CD4-positive, alpha-beta T cell (primary cell): ENCODE results near the gene PTPN9. TPM values are rescaled to one million over a fixed set of nuclear protein-coding genes. Genes with fewer than 3 reads are reported as not detected.

Source experiments
- ATAC-seq: fragments of 200-7000 bp; cut with Tn5 transposase; one replicate; pipeline ENCODE4 v1.10.0; 2022; ENCODE audit warnings: mild to moderate bottlenecking; ENCODE audit not compliant: poor library complexity
- CTCF ChIA-PET: fragments of 350-600 bp; sonication (Branson Sonifier 250); formaldehyde crosslinking; loops from one replicate; lab custom pipeline; 2021; ENCODE audit warnings: antibody characterized with exemption, inconsistent platforms; lab: Charles Lee
- POLR2A ChIA-PET: fragments of 350-600 bp; sonication (Branson Sonifier 250); formaldehyde crosslinking; loops from one replicate; lab custom pipeline; 2021; ENCODE audit warnings: antibody characterized with exemption, inconsistent platforms; lab: Charles Lee
- DNase-seq, 14 experiments: peaks; one replicate each; pipeline ENCODE4 v3.0.0-alpha.2; 2013 to 2020; ENCODE audit warnings: mixed read lengths in 2 of 14
- H3K27ac ChIP-seq, 2 donors: one replicate each; pipeline versions ENCODE4 v1.5.1 to v1.7.0; 2013; ENCODE audit warnings: low read length in 2 of 2, low read depth in 1 of 2, mild to moderate bottlenecking in 1 of 2
- H3K27me3 ChIP-seq, 2 experiments: 1 replicate in 1 of 2; 2 replicates in 1 of 2; pipeline versions ENCODE4 v1.6.1 to v1.7.0; 2013; ENCODE audit warnings: low read length in 2 of 2, control low read depth in 1 of 2, mild to moderate bottlenecking in 1 of 2, moderate library complexity in 1 of 2; ENCODE audit not compliant: insufficient read depth in 2 of 2, control insufficient read depth in 1 of 2
- H3K36me3 ChIP-seq: one replicate; pipeline ENCODE4 v1.6.1; 2013; ENCODE audit warnings: low read length, control low read depth; ENCODE audit not compliant: insufficient read depth
- H3K4me1 ChIP-seq: one replicate; pipeline ENCODE4 v1.6.1; 2013; ENCODE audit warnings: low read length, control low read depth; ENCODE audit not compliant: insufficient read depth
- H3K4me3 ChIP-seq: one replicate; pipeline ENCODE4 v1.5.1; 2013; ENCODE audit warnings: mild to moderate bottlenecking, low read length, moderate library complexity
- H3K9me3 ChIP-seq, 2 experiments: 1 replicate in 1 of 2; 2 replicates in 1 of 2; pipeline versions ENCODE4 v1.6.1 to v1.7.0; 2013; ENCODE audit warnings: low read length in 2 of 2, mild to moderate bottlenecking in 2 of 2, control low read depth in 1 of 2, moderate library complexity in 1 of 2; ENCODE audit not compliant: control insufficient read depth in 1 of 2, insufficient read depth in 1 of 2
- H3K27ac Mint-ChIP-seq: one replicate; pipeline ENCODE4 v1.8.0; 2020; ENCODE audit warnings: mixed read lengths
- H3K27me3 Mint-ChIP-seq: one replicate; pipeline ENCODE4 v1.8.0; 2021; ENCODE audit warnings: mixed read lengths
- H3K36me3 Mint-ChIP-seq: one replicate; pipeline ENCODE4 v1.8.0; 2021; ENCODE audit warnings: low read depth, mixed read lengths
- H3K4me1 Mint-ChIP-seq: one replicate; pipeline ENCODE4 v1.8.0; 2021; ENCODE audit warnings: low read depth, mixed read lengths
- H3K4me3 Mint-ChIP-seq: one replicate; pipeline ENCODE4 v1.8.0; 2020; ENCODE audit warnings: mild to moderate bottlenecking, mixed read lengths
- H3K9me3 Mint-ChIP-seq: one replicate; pipeline ENCODE4 v1.8.0; 2020; ENCODE audit warnings: mixed read lengths
- CTCF ChIP-seq: fragments of 200-600 bp; IDR thresholded peaks from one replicate; pipeline ENCODE4 v1.8.0; 2022; ENCODE audit warnings: antibody characterized with exemption, mild to moderate bottlenecking
- intact Hi-C, 2 experiments: fragments of 100-400 bp; cut with DNase I in 1 of 2; cut with micrococcal nuclease in 1 of 2; formaldehyde crosslinking; loops; one replicate each; pipeline versions ENCODE4 v1.15.1 to v1.9.0; 2023 to 2025; cut with DNase I, micrococcal nuclease
- total RNA-seq, 174 experiments: library from RNA in 2 of 174; stranded (reverse) in 2 of 174; gene quantifications; one replicate each; pipeline ENCODE4 v1.2.3 and lab custom pipeline; 2021 to 2026

Gene PTPN9
- total RNA-seq, 2 experiments from 2014 or later: 8.1 to 8.2 TPM

GRCh38 chr15:75517233-75517632 lies 61.9 kb downstream of the PTPN9 start:
- ChIA-PET CTCF (no interaction called here), POLR2A (interaction anchor here (1.0 kb wide), 1 partner anchor 63 kb away, joined by 3 read pairs; no protein-coding TSS in a partner anchor)
- DNase-seq (no peak), ATAC-seq (no peak)
- intact Hi-C loops: no loop called here
- Histone ChIP-seq H3K4me3 (no peak overlapping the region), H3K27ac (no peak overlapping the region), H3K36me3 (peaks cover 53% of the 10 kb centered on the region), H3K4me1 (no peaks in the 10 kb centered on the region), H3K9me3 (no peaks in the 10 kb centered on the region), H3K27me3 (no peaks in the 10 kb centered on the region)
- Mint-ChIP-seq H3K4me3 (no peak overlapping the region), H3K27me3 (no peaks in the 10 kb centered on the region), H3K27ac (no peak overlapping the region), H3K9me3 (no peaks in the 10 kb centered on the region), H3K4me1 (no peaks in the 10 kb centered on the region), H3K36me3 (peaks cover 71% of the 10 kb centered on the region)
- TF ChIP-seq CTCF: no peak

- peak; percentile 60 for TF ChIP-seq CTCF
- Mint-ChIP-seq H3K36me3 (peaks cover 42% of the 10 kb centered on the region), H3K4me3 (no peak overlapping the region), H3K27me3 (no peaks in the 10 kb centered on the region), H3K27ac (peak overlapping the region; percentile 13), H3K4me1 (no peaks in the 10 kb centered on the region), H3K9me3 (no peaks in the 10 kb centered on the region)
- H3K36me3 ChIP-seq: peaks cover 34% of the 10 kb centered on the region
- no peak overlapping the region for H3K27ac ChIP-seq
- no peaks in the 10 kb centered on the region for H3K4me1 ChIP-seq
- intact Hi-C loops: loop anchor here (1.0 to 5.0 kb wide), 6 partner anchors 52 to 293 kb away; partner anchors contain the start of gene IMP3 (in 1 of the 2)
- H3K4me3 ChIP-seq: no peak overlapping the region
- ChIA-PET CTCF (interaction anchor here (0.5 to 2.1 kb wide), 12 partner anchors 13 to 731 kb away, joined by 3 to 30 read pairs (median 3); partner anchors contain the start of genes IMP3, SNUPN and SNX33), POLR2A (interaction anchor here (0.9 to 2.1 kb wide), 10 partner anchors 18 to 141 kb away, joined by 3 to 27 read pairs (median 4); partner anchors contain the start of genes IMP3, PTPN9, SIN3A and SNUPN)
- peak in 6 of 14 experiments; percentile 15 to 64 (median 48) for DNase-seq
- H3K27me3 ChIP-seq: no peaks in the 10 kb centered on the region
- H3K9me3 ChIP-seq: no peaks in the 10 kb centered on the region
- peak; percentile 34 for ATAC-seq
Observed at GRCh38 chr15:75508840-75509532, 70.1 kb downstream of the PTPN9 start.

GRCh38 chr15:75502360-75502759 lies 76.8 kb downstream of the PTPN9 start:
- Mint-ChIP-seq H3K4me1 (no peaks in the 10 kb centered on the region), H3K27me3 (no peaks in the 10 kb centered on the region), H3K36me3 (peaks cover 40% of the 10 kb centered on the region), H3K9me3 (no peaks in the 10 kb centered on the region), H3K27ac (no peak overlapping the region), H3K4me3 (no peak overlapping the region)
- Histone ChIP-seq H3K4me3 (no peak overlapping the region), H3K36me3 (peaks cover 27% of the 10 kb centered on the region), H3K27ac (no peak overlapping the region), H3K9me3 (no peaks in the 10 kb centered on the region), H3K27me3 (no peaks in the 10 kb centered on the region), H3K4me1 (no peaks in the 10 kb centered on the region)
- no peak for DNase-seq
- CTCF ChIA-PET: no interaction called here
- no peak for ATAC-seq
- intact Hi-C loops: no loop called here
- POLR2A ChIA-PET: interaction anchor here (1.8 kb wide), 1 partner anchor 138 kb away, joined by 4 read pairs; the partner anchor contains the start of gene IMP3
- TF ChIP-seq CTCF: no peak
